ENCODE results near the gene PARP4.

- TF ChIP-seq EZH2 (IDR thresholded peaks at IDR 0.05; ENCODE audit: insufficient read depth, poor library complexity, severe bottlenecking) = no peak
- TF ChIP-seq EZH2phosphoT487 (IDR thresholded peaks at IDR 0.05; ENCODE audit: insufficient read depth, low read depth) = no peak
Measured at GRCh38 chr13:24458736-24459135, 53.8 kb downstream of the PARP4 start.
